Measurements from ENCODE around the gene THEMIS.

DNA sequence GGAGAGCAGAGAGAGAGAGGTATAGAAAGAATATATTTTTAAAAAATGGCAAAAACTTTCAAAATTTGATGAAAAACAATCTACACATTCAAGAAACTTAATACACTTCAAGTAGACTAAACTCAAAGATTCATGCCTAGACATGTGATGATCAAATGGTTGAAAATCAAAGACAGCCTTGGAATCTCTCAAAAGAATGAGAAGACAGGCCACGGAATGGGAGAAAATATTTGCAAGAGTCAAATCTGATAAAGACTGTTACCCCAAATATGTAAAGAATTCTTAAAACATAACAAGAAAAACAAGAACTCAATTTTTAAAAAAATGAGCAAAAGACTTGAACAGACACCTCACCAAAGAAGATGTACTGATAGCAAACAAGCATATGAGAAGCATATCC is 49.7 kb downstream of the THEMIS start:
- TF ChIP-seq, protein P1, sequence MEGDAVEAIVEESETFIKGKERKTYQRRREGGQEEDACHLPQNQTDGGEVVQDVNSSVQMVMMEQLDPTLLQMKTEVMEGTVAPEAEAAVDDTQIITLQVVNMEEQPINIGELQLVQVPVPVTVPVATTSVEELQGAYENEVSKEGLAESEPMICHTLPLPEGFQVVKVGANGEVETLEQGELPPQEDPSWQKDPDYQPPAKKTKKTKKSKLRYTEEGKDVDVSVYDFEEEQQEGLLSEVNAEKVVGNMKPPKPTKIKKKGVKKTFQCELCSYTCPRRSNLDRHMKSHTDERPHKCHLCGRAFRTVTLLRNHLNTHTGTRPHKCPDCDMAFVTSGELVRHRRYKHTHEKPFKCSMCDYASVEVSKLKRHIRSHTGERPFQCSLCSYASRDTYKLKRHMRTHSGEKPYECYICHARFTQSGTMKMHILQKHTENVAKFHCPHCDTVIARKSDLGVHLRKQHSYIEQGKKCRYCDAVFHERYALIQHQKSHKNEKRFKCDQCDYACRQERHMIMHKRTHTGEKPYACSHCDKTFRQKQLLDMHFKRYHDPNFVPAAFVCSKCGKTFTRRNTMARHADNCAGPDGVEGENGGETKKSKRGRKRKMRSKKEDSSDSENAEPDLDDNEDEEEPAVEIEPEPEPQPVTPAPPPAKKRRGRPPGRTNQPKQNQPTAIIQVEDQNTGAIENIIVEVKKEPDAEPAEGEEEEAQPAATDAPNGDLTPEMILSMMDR (IDR thresholded peaks at IDR 0.05), result no peak
- TF ChIP-seq POLR2A (IDR thresholded peaks at IDR 0.05), result no peak
